ENCODE measurements around the gene B3GNT5. TPM values are rescaled to one million over a fixed set of nuclear protein-coding genes. Genes with fewer than 3 reads are reported as not detected.

B3GNT5 gene, protein sequence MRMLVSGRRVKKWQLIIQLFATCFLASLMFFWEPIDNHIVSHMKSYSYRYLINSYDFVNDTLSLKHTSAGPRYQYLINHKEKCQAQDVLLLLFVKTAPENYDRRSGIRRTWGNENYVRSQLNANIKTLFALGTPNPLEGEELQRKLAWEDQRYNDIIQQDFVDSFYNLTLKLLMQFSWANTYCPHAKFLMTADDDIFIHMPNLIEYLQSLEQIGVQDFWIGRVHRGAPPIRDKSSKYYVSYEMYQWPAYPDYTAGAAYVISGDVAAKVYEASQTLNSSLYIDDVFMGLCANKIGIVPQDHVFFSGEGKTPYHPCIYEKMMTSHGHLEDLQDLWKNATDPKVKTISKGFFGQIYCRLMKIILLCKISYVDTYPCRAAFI
- 1.7 and 3.5 TPM in 2 replicates for total RNA-seq

DNA sequence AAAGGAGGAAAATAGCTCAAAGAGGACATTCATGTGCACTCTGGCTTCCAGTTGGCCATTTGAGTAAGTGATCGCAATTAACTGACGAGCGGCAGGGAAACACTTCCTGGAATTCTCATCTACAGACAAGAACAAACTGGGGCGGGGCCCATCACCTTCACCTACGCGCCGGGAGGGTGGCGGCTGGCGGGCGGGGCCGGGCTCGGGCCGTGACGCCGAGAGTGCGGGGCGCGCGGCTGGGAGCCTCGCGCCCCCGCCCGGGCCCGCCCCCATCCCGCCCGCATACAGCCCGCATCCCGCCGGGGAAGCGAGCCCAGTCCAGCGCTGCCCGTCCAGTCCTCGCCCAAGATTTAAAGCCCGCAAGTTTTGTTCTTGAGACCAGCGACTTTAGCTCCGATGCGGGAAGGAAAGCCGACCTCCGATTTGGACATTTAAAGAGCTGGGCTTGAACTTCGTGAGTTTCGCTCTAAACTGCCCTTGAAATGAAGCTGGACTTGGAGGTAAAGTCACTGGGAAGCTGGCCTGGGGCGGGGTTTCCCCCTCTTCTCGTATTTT lies at the start of gene B3GNT5:
Gene B3GNT5, plus strand, starts transcription at position 281 of the 555 bp plus-strand sequence. CDS start 16,546 bp downstream, outside the sequence.

Small RNA genes lying within 50 kb of the gene (small RNA-seq; reads per million reads assigned to genes)
- not detected for gene RNA5SP151

Other genes starting within 250 kb of the B3GNT5 start
- gene MCCC1, start 153.8 kb upstream of the B3GNT5 start, total RNA-seq, result 22.3 and 24.0 TPM in 2 replicates
- gene LAMP3, start 90.5 kb upstream of the B3GNT5 start, total RNA-seq, result 0.11 and 0.13 TPM in 2 replicates
- gene MCF2L2, start 175.4 kb downstream of the B3GNT5 start, total RNA-seq, result 0.65 and 1.0 TPM in 2 replicates